HUES48 (cell line): ENCODE data around the gene WSCD1.

ENCODE experiments used
- H3K27ac ChIP-seq: one replicate; pipeline ENCODE4 v1.7.0; 2013; ENCODE audit warnings: low read depth, low read length, inconsistent platforms
- H3K27me3 ChIP-seq: 2 replicates; pipeline ENCODE4 v1.6.1; 2013; ENCODE audit warnings: mild to moderate bottlenecking, low read length; ENCODE audit not compliant: control insufficient read depth, insufficient read depth
- H3K36me3 ChIP-seq: 2 replicates; pipeline ENCODE4 v1.6.1; 2013; ENCODE audit warnings: low read length; ENCODE audit not compliant: control insufficient read depth, insufficient read depth
- H3K4me1 ChIP-seq: 2 replicates; pipeline ENCODE4 v1.6.1; 2013; ENCODE audit warnings: mild to moderate bottlenecking, low read length; ENCODE audit not compliant: control insufficient read depth, insufficient read depth
- H3K4me3 ChIP-seq: 2 replicates; pipeline ENCODE4 v1.5.1; 2013; ENCODE audit warnings: mild to moderate bottlenecking, low read depth, low read length
- H3K9ac ChIP-seq: 2 replicates; pipeline ENCODE4 v1.6.1; 2013; ENCODE audit warnings: mild to moderate bottlenecking, low read depth, low read length, moderate library complexity
- H3K9me3 ChIP-seq: 2 replicates; pipeline ENCODE4 v1.6.1; 2013; ENCODE audit warnings: low read length; ENCODE audit not compliant: control insufficient read depth, insufficient read depth

WSCD1 gene

GRCh38 chr17:6069539-6070429, at the start of gene WSCD1:
WSCD1 (plus strand) TSS chr17:6070379; CDS start chr17:6080659, 10,280 bp downstream.
- Histone ChIP-seq H3K4me3 (peak within 1 kb of the TSS; percentile 69), H3K27ac (no peak within 1 kb of the TSS), H3K36me3 (no peaks in the 10 kb centered on the region), H3K9ac (no peak within 1 kb of the TSS), H3K9me3 (no peaks in the 10 kb centered on the region), H3K4me1 (peaks cover 5% of the 10 kb centered on the region; the same call in 1 of the 2 replicates), H3K27me3 (peaks cover 35% of the 10 kb centered on the region)

GRCh38 chr17:6021011-6021400, 49.2 kb upstream of the WSCD1 start:
- no peak overlapping the region for H3K9ac ChIP-seq
- H3K9me3 ChIP-seq = no peaks in the 10 kb centered on the region
- H3K27ac ChIP-seq = no peak overlapping the region
- peaks cover 6% of the 10 kb centered on the region; the same call in 1 of the 2 replicates for H3K4me1 ChIP-seq
- no peaks in the 10 kb centered on the region for H3K36me3 ChIP-seq
- H3K27me3 ChIP-seq = no peaks in the 10 kb centered on the region; the same call in 1 of the 2 replicates
- no peak overlapping the region for H3K4me3 ChIP-seq

- H3K9me3 ChIP-seq = no peaks in the 10 kb centered on the region
- no peak overlapping the region for H3K4me3 ChIP-seq
- H3K27ac ChIP-seq = no peak overlapping the region
- H3K9ac ChIP-seq = no peak overlapping the region
- H3K4me1 ChIP-seq = peaks cover 6% of the 10 kb centered on the region; the same call in 1 of the 2 replicates
- no peaks in the 10 kb centered on the region for H3K36me3 ChIP-seq
- no peaks in the 10 kb centered on the region; the same call in 1 of the 2 replicates for H3K27me3 ChIP-seq
Observed at GRCh38 chr17:6021627-6022026, 48.6 kb upstream of the WSCD1 start.

GRCh38 chr17:6023036-6023831, 46.9 kb upstream of the WSCD1 start:
- Histone ChIP-seq H3K27me3 (no peaks in the 10 kb centered on the region; the same call in 1 of the 2 replicates), H3K9me3 (no peaks in the 10 kb centered on the region), H3K9ac (no peak overlapping the region), H3K4me1 (peaks cover 6% of the 10 kb centered on the region; the same call in 1 of the 2 replicates), H3K36me3 (no peaks in the 10 kb centered on the region), H3K27ac (no peak overlapping the region), H3K4me3 (no peak overlapping the region)

GRCh38 chr17:6024576-6024975, 45.6 kb upstream of the WSCD1 start:
- Histone ChIP-seq H3K36me3 (no peaks in the 10 kb centered on the region), H3K27me3 (no peaks in the 10 kb centered on the region; the same call in 1 of the 2 replicates), H3K4me1 (no peaks in the 10 kb centered on the region), H3K27ac (no peak overlapping the region), H3K9me3 (no peaks in the 10 kb centered on the region), H3K4me3 (no peak overlapping the region), H3K9ac (no peak overlapping the region)

GRCh38 chr17:6027342-6028024, 42.7 kb upstream of the WSCD1 start:
- no peaks in the 10 kb centered on the region for H3K9me3 ChIP-seq
- H3K27ac ChIP-seq = no peak overlapping the region
- H3K4me1 ChIP-seq = no peaks in the 10 kb centered on the region
- no peak overlapping the region for H3K4me3 ChIP-seq
- H3K36me3 ChIP-seq = no peaks in the 10 kb centered on the region
- no peaks in the 10 kb centered on the region; the same call in 1 of the 2 replicates for H3K27me3 ChIP-seq
- no peak overlapping the region for H3K9ac ChIP-seq

- Histone ChIP-seq H3K4me1 (no peaks in the 10 kb centered on the region), H3K9me3 (no peaks in the 10 kb centered on the region), H3K9ac (no peak overlapping the region), H3K36me3 (no peaks in the 10 kb centered on the region), H3K4me3 (no peak overlapping the region), H3K27ac (no peak overlapping the region), H3K27me3 (no peaks in the 10 kb centered on the region; the same call in 1 of the 2 replicates)
Observed at GRCh38 chr17:6028294-6028693, 41.9 kb upstream of the WSCD1 start.

GRCh38 chr17:6035801-6036394, 34.3 kb upstream of the WSCD1 start:
- Histone ChIP-seq H3K36me3 (no peaks in the 10 kb centered on the region), H3K9me3 (no peaks in the 10 kb centered on the region), H3K27ac (no peak overlapping the region), H3K9ac (no peak overlapping the region), H3K4me3 (no peak overlapping the region), H3K27me3 (no peaks in the 10 kb centered on the region), H3K4me1 (no peaks in the 10 kb centered on the region)

GRCh38 chr17:6040504-6040903, 29.7 kb upstream of the WSCD1 start:
- H3K9me3 ChIP-seq = no peaks in the 10 kb centered on the region
- no peaks in the 10 kb centered on the region for H3K36me3 ChIP-seq
- no peaks in the 10 kb centered on the region for H3K27me3 ChIP-seq

GRCh38 chr17:6041246-6041645, 28.9 kb upstream of the WSCD1 start:
- Histone ChIP-seq H3K36me3 (no peaks in the 10 kb centered on the region), H3K27me3 (no peaks in the 10 kb centered on the region), H3K4me1 (no peaks in the 10 kb centered on the region), H3K9ac (no peak overlapping the region), H3K9me3 (no peaks in the 10 kb centered on the region), H3K27ac (no peak overlapping the region), H3K4me3 (no peak overlapping the region)

More at GRCh38 chr17:6040504-6040903, 29.7 kb upstream of the WSCD1 start:
- H3K4me1 ChIP-seq = no peaks in the 10 kb centered on the region
- no peak overlapping the region for H3K4me3 ChIP-seq
- H3K9ac ChIP-seq = no peak overlapping the region
- H3K27ac ChIP-seq = no peak overlapping the region
